Measurements from ENCODE around the gene LRRK1. TPM values are rescaled to one million over a fixed set of nuclear protein-coding genes. Genes with fewer than 3 reads are reported as not detected.
"Not testable (repeated sequence)": the region's sequence is repeated elsewhere in the genome, so short reads cannot be mapped to it uniquely, and the experiment has no call there.

The LRRK1 gene
- total RNA-seq, 1 experiment from 2014 or later: 7.6 TPM

DNA sequence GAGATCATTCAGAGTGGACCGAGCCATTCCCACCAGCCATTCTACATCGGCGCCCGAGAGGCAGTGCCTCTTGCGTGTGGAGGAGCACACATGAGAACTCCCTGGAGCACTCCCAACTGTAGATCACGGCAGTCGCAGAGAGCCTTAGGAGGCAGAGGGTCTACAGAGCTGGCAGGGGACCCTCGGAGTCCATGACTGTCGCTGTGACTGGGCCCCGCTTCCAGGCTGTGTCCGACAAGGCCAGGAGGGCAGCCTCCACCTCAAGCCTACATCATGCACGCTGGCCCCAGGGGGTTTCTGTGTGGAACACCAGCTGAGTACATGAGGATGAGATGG lies 173.7 kb downstream of the LRRK1 start (continued):
- TF ChIP-seq, protein P1, sequence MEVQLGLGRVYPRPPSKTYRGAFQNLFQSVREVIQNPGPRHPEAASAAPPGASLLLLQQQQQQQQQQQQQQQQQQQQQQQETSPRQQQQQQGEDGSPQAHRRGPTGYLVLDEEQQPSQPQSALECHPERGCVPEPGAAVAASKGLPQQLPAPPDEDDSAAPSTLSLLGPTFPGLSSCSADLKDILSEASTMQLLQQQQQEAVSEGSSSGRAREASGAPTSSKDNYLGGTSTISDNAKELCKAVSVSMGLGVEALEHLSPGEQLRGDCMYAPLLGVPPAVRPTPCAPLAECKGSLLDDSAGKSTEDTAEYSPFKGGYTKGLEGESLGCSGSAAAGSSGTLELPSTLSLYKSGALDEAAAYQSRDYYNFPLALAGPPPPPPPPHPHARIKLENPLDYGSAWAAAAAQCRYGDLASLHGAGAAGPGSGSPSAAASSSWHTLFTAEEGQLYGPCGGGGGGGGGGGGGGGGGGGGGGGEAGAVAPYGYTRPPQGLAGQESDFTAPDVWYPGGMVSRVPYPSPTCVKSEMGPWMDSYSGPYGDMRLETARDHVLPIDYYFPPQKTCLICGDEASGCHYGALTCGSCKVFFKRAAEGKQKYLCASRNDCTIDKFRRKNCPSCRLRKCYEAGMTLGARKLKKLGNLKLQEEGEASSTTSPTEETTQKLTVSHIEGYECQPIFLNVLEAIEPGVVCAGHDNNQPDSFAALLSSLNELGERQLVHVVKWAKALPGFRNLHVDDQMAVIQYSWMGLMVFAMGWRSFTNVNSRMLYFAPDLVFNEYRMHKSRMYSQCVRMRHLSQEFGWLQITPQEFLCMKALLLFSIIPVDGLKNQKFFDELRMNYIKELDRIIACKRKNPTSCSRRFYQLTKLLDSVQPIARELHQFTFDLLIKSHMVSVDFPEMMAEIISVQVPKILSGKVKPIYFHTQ (CRISPR knock-in tag; IDR thresholded peaks at IDR 0.05): no peak
- no peak for TF ChIP-seq EMX1 (CRISPR knock-in tag; IDR thresholded peaks at IDR 0.05)
- no peak for TF ChIP-seq ZNF219 (CRISPR knock-in tag; IDR thresholded peaks at IDR 0.05; ENCODE audit: borderline replicate concordance)
- TF ChIP-seq, protein P2, sequence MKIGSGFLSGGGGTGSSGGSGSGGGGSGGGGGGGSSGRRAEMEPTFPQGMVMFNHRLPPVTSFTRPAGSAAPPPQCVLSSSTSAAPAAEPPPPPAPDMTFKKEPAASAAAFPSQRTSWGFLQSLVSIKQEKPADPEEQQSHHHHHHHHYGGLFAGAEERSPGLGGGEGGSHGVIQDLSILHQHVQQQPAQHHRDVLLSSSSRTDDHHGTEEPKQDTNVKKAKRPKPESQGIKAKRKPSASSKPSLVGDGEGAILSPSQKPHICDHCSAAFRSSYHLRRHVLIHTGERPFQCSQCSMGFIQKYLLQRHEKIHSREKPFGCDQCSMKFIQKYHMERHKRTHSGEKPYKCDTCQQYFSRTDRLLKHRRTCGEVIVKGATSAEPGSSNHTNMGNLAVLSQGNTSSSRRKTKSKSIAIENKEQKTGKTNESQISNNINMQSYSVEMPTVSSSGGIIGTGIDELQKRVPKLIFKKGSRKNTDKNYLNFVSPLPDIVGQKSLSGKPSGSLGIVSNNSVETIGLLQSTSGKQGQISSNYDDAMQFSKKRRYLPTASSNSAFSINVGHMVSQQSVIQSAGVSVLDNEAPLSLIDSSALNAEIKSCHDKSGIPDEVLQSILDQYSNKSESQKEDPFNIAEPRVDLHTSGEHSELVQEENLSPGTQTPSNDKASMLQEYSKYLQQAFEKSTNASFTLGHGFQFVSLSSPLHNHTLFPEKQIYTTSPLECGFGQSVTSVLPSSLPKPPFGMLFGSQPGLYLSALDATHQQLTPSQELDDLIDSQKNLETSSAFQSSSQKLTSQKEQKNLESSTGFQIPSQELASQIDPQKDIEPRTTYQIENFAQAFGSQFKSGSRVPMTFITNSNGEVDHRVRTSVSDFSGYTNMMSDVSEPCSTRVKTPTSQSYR (CRISPR knock-in tag; IDR thresholded peaks at IDR 0.05): no peak
- no peak for TF ChIP-seq GRHL2 (CRISPR knock-in tag; IDR thresholded peaks at IDR 0.05; ENCODE audit: insufficient replicate concordance, severe bottlenecking)
- no peak for TF ChIP-seq SMAD4 (CRISPR knock-in tag; IDR thresholded peaks at IDR 0.05)

DNA sequence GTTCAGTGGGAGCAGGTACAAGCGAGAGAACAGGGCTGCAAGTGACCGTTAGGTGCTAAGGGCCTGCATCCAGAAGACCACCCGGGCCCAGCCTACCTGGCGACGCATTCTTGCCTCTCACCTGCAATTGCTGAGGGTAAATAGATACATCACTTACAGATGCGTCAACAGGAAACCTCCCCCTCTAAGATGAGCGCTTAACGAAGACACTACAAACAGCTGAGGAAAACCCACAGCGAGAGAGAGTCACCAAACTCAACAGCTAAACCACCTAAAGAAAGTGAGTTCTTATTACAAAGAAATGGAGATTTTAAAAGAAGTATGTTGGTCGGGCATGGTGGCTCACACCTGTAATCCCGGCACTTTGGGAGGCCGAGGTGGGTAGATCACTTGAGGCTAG lies 174.8 kb downstream of the LRRK1 start:
- ChIA-PET POLR2A (no interaction called here), CTCF (interaction anchor here (0.6 kb wide), 1 partner anchor 11 kb away, joined by 3 read pairs; no protein-coding TSS in a partner anchor)
- Mint-ChIP-seq H3K27ac (no peak overlapping the region), H3K36me3 (0 out of 2 replicates have a peak, but pooled peaks cover 6% of the 10 kb centered on the region), H3K4me3 (no peak overlapping the region), H3K27me3 (ENCODE audit: low read depth) (peaks cover 2% of the 10 kb centered on the region; the same call in 1 of the 2 replicates), H3K9me3 (peaks cover 15% of the 10 kb centered on the region), H3K4me1 (peaks cover 9% of the 10 kb centered on the region; the same call in 1 of the 2 replicates)
- TF ChIP-seq TP53 (CRISPR knock-in tag; IDR thresholded peaks at IDR 0.05) (no peak), SOX15 (CRISPR knock-in tag; IDR thresholded peaks at IDR 0.05) (no peak)
- DNase-seq (ENCODE audit: low spot score): no peak
- no peak for ATAC-seq

DNA sequence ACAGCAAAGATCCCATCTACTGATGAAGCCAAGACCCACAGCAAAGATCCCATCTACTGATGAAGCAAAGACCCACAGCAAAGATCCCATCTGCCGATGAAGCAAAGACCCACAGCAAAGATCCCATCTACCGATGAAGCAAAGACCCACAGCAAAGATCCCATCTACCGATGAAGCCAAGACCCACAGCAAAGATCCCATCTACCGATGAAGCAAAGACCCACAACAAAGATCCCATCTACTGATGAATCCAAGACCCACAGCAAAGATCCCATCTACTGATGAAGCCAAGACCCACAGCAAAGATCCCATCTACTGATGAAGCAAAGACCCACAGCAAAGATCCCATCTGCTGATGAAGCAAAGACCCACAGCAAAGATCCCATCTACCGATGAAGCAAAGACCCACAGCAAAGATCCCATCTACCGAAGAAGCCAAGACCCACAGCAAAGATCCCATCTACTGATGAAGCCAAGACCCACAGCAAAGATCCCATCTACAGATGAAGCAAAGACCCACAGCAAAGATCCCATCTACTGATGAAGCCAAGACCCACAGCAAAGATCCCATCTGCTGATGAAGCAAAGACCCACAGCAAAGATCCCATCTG lies 176.7 kb downstream of the LRRK1 start:
- POLR2A ChIA-PET; H3K4me3 Mint-ChIP-seq; CTCF ChIA-PET; ATAC-seq; H3K27me3 Mint-ChIP-seq (ENCODE audit: low read depth); H3K4me1 Mint-ChIP-seq; H3K27ac Mint-ChIP-seq; H3K36me3 Mint-ChIP-seq; DNase-seq (ENCODE audit: low spot score): not testable (repeated sequence)
- peaks cover 15% of the 10 kb centered on the region for H3K9me3 Mint-ChIP-seq

DNA sequence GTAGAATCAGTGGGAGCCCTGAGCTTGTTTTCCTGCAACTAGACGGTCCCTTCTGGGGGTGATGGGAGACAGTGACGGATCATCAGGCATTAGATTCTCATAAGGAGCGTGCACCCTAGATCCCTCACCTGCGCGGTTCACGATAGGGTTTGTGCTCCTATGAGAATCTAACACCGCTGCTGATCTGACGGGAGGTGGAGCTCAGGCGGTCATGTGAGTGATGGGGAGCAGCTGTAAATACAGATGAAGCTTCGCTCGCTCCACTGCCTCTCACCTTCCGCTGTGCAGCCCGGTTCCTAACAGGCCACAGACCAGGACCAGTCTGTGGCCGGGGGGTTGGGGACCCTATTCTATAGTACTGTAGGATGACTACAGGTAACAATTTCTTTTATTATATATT lies 178.0 kb downstream of the LRRK1 start:
- Mint-ChIP-seq H3K36me3 (peaks cover 9% of the 10 kb centered on the region; the same call in 1 of the 2 replicates), H3K27me3 (ENCODE audit: low read depth) (peaks cover 2% of the 10 kb centered on the region; the same call in 1 of the 2 replicates), H3K9me3 (peaks cover 21% of the 10 kb centered on the region), H3K4me3 (no peak overlapping the region), H3K4me1 (peaks cover under 1% of the 10 kb centered on the region; the same call in 1 of the 2 replicates), H3K27ac (no peak overlapping the region)
- ATAC-seq (no peak), DNase-seq (ENCODE audit: low spot score) (no peak)
- ChIA-PET POLR2A (no interaction called here), CTCF (interaction anchor here (1.2 to 1.6 kb wide), 2 partner anchors 9 to 88 kb away, joined by 3 read pairs; no protein-coding TSS in a partner anchor)
- TF ChIP-seq, protein P3, sequence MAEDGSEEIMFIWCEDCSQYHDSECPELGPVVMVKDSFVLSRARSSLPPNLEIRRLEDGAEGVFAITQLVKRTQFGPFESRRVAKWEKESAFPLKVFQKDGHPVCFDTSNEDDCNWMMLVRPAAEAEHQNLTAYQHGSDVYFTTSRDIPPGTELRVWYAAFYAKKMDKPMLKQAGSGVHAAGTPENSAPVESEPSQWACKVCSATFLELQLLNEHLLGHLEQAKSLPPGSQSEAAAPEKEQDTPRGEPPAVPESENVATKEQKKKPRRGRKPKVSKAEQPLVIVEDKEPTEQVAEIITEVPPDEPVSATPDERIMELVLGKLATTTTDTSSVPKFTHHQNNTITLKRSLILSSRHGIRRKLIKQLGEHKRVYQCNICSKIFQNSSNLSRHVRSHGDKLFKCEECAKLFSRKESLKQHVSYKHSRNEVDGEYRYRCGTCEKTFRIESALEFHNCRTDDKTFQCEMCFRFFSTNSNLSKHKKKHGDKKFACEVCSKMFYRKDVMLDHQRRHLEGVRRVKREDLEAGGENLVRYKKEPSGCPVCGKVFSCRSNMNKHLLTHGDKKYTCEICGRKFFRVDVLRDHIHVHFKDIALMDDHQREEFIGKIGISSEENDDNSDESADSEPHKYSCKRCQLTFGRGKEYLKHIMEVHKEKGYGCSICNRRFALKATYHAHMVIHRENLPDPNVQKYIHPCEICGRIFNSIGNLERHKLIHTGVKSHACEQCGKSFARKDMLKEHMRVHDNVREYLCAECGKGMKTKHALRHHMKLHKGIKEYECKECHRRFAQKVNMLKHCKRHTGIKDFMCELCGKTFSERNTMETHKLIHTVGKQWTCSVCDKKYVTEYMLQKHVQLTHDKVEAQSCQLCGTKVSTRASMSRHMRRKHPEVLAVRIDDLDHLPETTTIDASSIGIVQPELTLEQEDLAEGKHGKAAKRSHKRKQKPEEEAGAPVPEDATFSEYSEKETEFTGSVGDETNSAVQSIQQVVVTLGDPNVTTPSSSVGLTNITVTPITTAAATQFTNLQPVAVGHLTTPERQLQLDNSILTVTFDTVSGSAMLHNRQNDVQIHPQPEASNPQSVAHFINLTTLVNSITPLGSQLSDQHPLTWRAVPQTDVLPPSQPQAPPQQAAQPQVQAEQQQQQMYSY (CRISPR knock-in tag; IDR thresholded peaks at IDR 0.05): no peak
- TF ChIP-seq, protein P4, sequence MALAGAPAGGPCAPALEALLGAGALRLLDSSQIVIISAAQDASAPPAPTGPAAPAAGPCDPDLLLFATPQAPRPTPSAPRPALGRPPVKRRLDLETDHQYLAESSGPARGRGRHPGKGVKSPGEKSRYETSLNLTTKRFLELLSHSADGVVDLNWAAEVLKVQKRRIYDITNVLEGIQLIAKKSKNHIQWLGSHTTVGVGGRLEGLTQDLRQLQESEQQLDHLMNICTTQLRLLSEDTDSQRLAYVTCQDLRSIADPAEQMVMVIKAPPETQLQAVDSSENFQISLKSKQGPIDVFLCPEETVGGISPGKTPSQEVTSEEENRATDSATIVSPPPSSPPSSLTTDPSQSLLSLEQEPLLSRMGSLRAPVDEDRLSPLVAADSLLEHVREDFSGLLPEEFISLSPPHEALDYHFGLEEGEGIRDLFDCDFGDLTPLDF (CRISPR knock-in tag; IDR thresholded peaks at IDR 0.05): no peak
- TF ChIP-seq OVOL2 (CRISPR knock-in tag; IDR thresholded peaks at IDR 0.05; ENCODE audit: borderline replicate concordance): no peak
- TF ChIP-seq ZNF416 (CRISPR knock-in tag; IDR thresholded peaks at IDR 0.05): no peak
- no peak for TF ChIP-seq SMAD3 (CRISPR knock-in tag; IDR thresholded peaks at IDR 0.05; ENCODE audit: borderline replicate concordance)

Measured in WTC11 (cell line).